ENCODE results near the gene OSBP2.

OSBP2 gene

GRCh38 chr22:30742291-30743256 lies 47.9 kb downstream of the OSBP2 start:
- TF ChIP-seq PKNOX1 (IDR thresholded peaks at IDR 0.05) (no peak), SUZ12 (IDR thresholded peaks at IDR 0.05) (no peak), FOXK2 (IDR thresholded peaks at IDR 0.05) (no peak), LEF1 (IDR thresholded peaks at IDR 0.05; ENCODE audit: borderline replicate concordance) (no peak), ELF4 (IDR thresholded peaks at IDR 0.05) (no peak), BHLHE40 (IDR thresholded peaks at IDR 0.05; ENCODE audit: borderline replicate concordance) (no peak)
- POLR2A ChIA-PET: no interaction called here
- DNase-seq (ENCODE audit: extremely low spot score): no peak
- CTCF ChIA-PET: interaction anchor here (0.6 to 1.9 kb wide), 3 partner anchors 9 to 108 kb away, joined by 3 to 6 read pairs (median 3); no protein-coding TSS in a partner anchor

GRCh38 chr22:30743257-30744020 lies 48.8 kb downstream of the OSBP2 start:
- no peak for TF ChIP-seq FOXA1 (IDR thresholded peaks at IDR 0.05)
- TF ChIP-seq FOXM1 (IDR thresholded peaks at IDR 0.05; ENCODE audit: borderline replicate concordance): no peak
- no peak for TF ChIP-seq FOXK2 (IDR thresholded peaks at IDR 0.05)
- no peak for TF ChIP-seq NFRKB (IDR thresholded peaks at IDR 0.05)
- no peak for TF ChIP-seq L3MBTL2 (conservative IDR thresholded peaks at IDR 0.05)
- TF ChIP-seq CTBP1 (IDR thresholded peaks at IDR 0.05; ENCODE audit: borderline replicate concordance): no peak
- TF ChIP-seq SUZ12 (IDR thresholded peaks at IDR 0.05): no peak
- no peak for TF ChIP-seq LEF1 (IDR thresholded peaks at IDR 0.05; ENCODE audit: borderline replicate concordance)
- TF ChIP-seq HDGF (IDR thresholded peaks at IDR 0.05; ENCODE audit: borderline replicate concordance): no peak
- ChIA-PET POLR2A (no interaction called here), CTCF (interaction anchor here (1.1 to 1.9 kb wide), 2 partner anchors 12 to 109 kb away, joined by 3 to 6 read pairs; no protein-coding TSS in a partner anchor)
- DNase-seq (ENCODE audit: extremely low spot score): no peak

- TF ChIP-seq FOXA1 (IDR thresholded peaks at IDR 0.05): no peak
- ChIA-PET CTCF (no interaction called here), POLR2A (no interaction called here)
- no peak for DNase-seq (ENCODE audit: extremely low spot score)
Observed at GRCh38 chr22:30744224-30744623, 49.5 kb downstream of the OSBP2 start.

- POLR2A ChIA-PET: no interaction called here
- DNase-seq (ENCODE audit: extremely low spot score): no peak
- TF ChIP-seq ZNF384 (IDR thresholded peaks at IDR 0.05): no peak
- TF ChIP-seq L3MBTL2 (conservative IDR thresholded peaks at IDR 0.05): no peak
- no peak for TF ChIP-seq TARDBP (IDR thresholded peaks at IDR 0.05)
- no peak for TF ChIP-seq ARNT (IDR thresholded peaks at IDR 0.05)
- TF ChIP-seq FOXM1 (IDR thresholded peaks at IDR 0.05; ENCODE audit: borderline replicate concordance): no peak
- no peak for TF ChIP-seq FOXK2 (IDR thresholded peaks at IDR 0.05)
- no peak for TF ChIP-seq FOXA1 (IDR thresholded peaks at IDR 0.05)
- TF ChIP-seq BHLHE40 (IDR thresholded peaks at IDR 0.05; ENCODE audit: borderline replicate concordance): no peak
- no peak for TF ChIP-seq ELF4 (IDR thresholded peaks at IDR 0.05)
- no peak for TF ChIP-seq SUZ12 (IDR thresholded peaks at IDR 0.05)
- TF ChIP-seq CTBP1 (IDR thresholded peaks at IDR 0.05; ENCODE audit: borderline replicate concordance): no peak
- TF ChIP-seq NFRKB (IDR thresholded peaks at IDR 0.05): no peak
- TF ChIP-seq PKNOX1 (IDR thresholded peaks at IDR 0.05): no peak
- no peak for TF ChIP-seq LEF1 (IDR thresholded peaks at IDR 0.05; ENCODE audit: borderline replicate concordance)
- no peak for TF ChIP-seq HDGF (IDR thresholded peaks at IDR 0.05; ENCODE audit: borderline replicate concordance)
- no peak for TF ChIP-seq SP1 (IDR thresholded peaks at IDR 0.05)
- CTCF ChIA-PET: interaction anchor here (1.0 to 3.2 kb wide), 2 partner anchors 8 to 113 kb away, joined by 3 to 10 read pairs; no protein-coding TSS in a partner anchor
Observed at GRCh38 chr22:30747493-30747892, 52.8 kb downstream of the OSBP2 start.

- POLR2A ChIA-PET: no interaction called here
- no peak for DNase-seq (ENCODE audit: extremely low spot score)
- CTCF ChIA-PET: no interaction called here
- no peak for TF ChIP-seq L3MBTL2 (conservative IDR thresholded peaks at IDR 0.05)
- TF ChIP-seq FOXK2 (IDR thresholded peaks at IDR 0.05): no peak
- TF ChIP-seq CTBP1 (IDR thresholded peaks at IDR 0.05; ENCODE audit: borderline replicate concordance): no peak
- TF ChIP-seq ARNT (IDR thresholded peaks at IDR 0.05): no peak
- no peak for TF ChIP-seq ELF4 (IDR thresholded peaks at IDR 0.05)
- no peak for TF ChIP-seq PKNOX1 (IDR thresholded peaks at IDR 0.05)
- TF ChIP-seq SUZ12 (IDR thresholded peaks at IDR 0.05): no peak
Observed at GRCh38 chr22:30749272-30749671, 54.6 kb downstream of the OSBP2 start.

GRCh38 chr22:30749849-30750248 lies 55.2 kb downstream of the OSBP2 start:
- POLR2A ChIA-PET: no interaction called here
- TF ChIP-seq FOXM1 (IDR thresholded peaks at IDR 0.05; ENCODE audit: borderline replicate concordance): no peak
- TF ChIP-seq LEF1 (IDR thresholded peaks at IDR 0.05; ENCODE audit: borderline replicate concordance): no peak
- TF ChIP-seq SP1 (IDR thresholded peaks at IDR 0.05): no peak
- TF ChIP-seq SUZ12 (IDR thresholded peaks at IDR 0.05): no peak
- TF ChIP-seq ARNT (IDR thresholded peaks at IDR 0.05): no peak
- TF ChIP-seq CTBP1 (IDR thresholded peaks at IDR 0.05; ENCODE audit: borderline replicate concordance): no peak
- no peak for TF ChIP-seq ZNF384 (IDR thresholded peaks at IDR 0.05)
- no peak for TF ChIP-seq ELF4 (IDR thresholded peaks at IDR 0.05)
- no peak for TF ChIP-seq L3MBTL2 (conservative IDR thresholded peaks at IDR 0.05)
- no peak for TF ChIP-seq BHLHE40 (IDR thresholded peaks at IDR 0.05; ENCODE audit: borderline replicate concordance)
- no peak for TF ChIP-seq FOXA1 (IDR thresholded peaks at IDR 0.05)
- TF ChIP-seq FOXK2 (IDR thresholded peaks at IDR 0.05): no peak
- no peak for TF ChIP-seq TARDBP (IDR thresholded peaks at IDR 0.05)
- TF ChIP-seq PKNOX1 (IDR thresholded peaks at IDR 0.05): no peak
- TF ChIP-seq HDGF (IDR thresholded peaks at IDR 0.05; ENCODE audit: borderline replicate concordance): no peak
- TF ChIP-seq NFRKB (IDR thresholded peaks at IDR 0.05): no peak
- no peak for DNase-seq (ENCODE audit: extremely low spot score)
- CTCF ChIA-PET: no interaction called here
